Activated CD8-positive, alpha-beta memory T cell treated with anti-CD3 and anti-CD28 coated beads, Interleukin-2, amount 50 U/mL, for 1 hour (primary cell): Measurements from ENCODE around the gene IER5L.
"Not testable (repeated sequence)": the region's sequence is repeated elsewhere in the genome, so short reads cannot be mapped to it uniquely, and the experiment has no call there.

Experiments
- DNase-seq: peaks from one replicate; pipeline ENCODE4 v3.0.0-alpha.2; 2020; ENCODE audit errors: extremely low read depth

Gene IER5L

DNA sequence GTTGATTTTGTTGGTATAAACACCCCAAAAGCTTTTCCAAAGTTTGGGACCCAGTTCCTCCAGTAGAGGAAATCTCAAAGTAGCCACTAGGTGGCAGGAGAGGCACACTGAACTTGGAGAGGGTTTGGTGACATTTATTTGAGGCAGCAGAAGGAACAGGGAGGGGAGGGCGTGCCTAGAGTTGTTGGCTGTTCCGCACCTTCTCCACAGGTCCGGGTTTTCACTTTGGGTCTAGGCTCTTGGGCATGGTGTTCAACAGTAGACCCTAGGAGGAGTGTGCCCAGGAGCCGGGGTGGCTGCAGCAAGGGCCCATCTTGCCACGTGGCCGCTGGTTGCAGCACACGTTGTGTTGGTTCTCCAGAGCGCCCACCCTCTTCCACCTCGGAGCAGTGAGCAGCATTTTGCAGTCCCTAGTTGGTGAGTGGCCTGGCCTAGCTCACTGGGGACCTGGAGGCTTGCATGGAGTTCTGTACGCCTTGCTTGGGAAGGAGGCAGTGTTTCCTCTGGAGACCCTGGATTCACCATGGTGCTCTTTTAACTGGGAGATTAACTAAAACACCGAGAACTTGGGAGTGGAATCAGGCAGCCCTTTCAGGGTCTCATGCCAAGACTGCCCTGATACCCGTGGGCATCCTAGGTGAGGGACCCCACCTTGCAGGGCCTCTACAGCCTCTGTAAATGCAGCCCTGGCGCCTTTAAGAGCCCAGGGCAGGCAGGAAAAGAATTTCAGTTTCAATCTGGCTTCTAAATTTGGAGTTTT, 38.6 kb downstream of the IER5L start:
- peak; percentile 47 for DNase-seq

DNA sequence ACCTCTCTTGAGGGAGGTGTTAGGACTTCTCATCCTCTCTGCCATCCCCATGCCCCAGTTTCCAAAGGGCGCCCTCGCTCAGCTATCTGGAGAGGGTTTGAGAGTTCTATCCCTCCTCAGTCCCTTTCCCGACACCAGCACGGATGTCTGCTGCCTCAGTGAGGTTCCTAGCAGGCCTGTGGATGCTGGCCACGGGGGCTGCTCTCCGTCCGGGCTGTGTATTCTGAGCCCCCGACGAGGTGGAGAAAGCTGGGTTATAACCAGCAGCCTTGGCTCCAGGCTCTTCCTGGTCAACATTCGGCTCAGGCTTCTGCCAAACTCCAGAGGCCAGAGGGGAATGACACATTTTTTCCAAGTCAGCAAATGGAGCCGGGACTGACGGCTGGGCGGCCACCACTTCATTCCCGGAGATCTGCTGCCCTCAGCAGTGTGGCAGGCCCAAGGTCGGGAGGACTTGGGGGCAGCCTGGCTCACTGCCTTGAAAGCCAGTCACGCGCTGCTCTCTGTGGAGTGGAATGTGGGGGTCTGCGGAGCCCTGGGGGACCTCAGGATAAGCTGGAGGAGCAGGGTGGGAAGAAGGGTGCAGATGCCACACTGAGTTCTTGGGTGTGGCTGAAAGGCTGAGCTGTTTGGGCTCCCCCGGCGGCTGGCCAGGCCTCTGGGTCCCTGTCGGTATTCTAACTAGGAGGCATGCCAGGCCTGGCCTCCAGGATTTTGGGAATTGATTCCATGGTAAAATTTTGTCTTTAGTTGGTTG, 39.4 kb downstream of the IER5L start:
- DNase-seq, result no peak

DNA sequence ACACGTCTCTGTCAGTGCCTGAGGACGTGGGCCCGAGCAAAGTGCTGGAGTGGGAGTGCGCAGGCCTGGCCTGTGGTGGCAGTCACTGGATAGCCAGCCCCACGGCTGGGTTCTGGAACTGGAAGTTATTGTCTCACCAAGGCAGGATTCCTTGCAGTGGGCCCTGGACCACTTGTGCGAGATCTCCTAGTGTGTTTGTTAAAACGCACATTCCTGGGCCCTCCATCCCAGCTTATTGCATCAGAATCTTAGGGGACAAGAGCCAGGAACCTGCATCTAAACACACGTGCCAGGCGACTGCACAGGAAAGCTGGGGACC, 40.0 kb downstream of the IER5L start:
- DNase-seq, result no peak

DNA sequence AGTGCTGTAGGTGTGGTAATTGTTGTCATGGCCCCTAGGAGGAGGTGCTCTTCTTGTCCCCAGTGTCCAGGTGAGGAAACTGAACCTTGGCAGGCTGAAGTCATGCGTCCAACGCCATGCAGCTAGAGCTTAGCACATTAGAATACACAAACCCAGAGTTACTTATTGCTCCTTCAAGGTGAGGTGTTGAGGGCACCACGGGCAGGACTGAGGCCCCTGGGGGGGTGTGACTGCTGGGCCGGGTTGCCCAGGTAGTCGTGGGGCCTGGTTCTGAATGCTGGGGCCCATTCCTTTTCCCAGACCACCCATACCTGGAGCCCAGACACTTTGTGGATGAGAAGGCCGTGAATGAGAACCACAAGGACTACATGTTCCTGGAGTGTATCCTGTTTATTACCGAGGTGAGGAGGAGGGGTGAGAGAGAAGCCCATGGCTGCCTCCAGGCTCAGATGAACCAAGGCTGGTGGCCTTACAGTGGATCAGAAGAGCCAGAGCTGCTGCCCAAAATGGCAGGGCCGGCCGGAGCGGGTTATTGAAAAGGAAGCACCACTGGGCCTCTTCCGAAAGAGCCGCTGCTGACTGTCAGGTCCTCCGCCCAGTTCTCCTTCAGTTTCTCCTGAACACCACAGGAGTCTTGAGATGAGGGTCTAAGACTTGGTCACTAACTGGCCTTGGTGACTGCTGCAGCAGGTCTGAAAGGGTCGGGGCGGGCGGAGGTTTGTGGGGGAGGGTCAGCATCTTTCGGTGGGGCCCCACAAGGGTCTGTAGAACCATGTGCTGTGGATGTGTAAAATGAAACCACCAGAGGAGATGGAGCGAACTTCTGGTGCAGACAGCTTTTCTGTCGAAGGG, 40.5 kb downstream of the IER5L start:
- no peak for DNase-seq

DNA sequence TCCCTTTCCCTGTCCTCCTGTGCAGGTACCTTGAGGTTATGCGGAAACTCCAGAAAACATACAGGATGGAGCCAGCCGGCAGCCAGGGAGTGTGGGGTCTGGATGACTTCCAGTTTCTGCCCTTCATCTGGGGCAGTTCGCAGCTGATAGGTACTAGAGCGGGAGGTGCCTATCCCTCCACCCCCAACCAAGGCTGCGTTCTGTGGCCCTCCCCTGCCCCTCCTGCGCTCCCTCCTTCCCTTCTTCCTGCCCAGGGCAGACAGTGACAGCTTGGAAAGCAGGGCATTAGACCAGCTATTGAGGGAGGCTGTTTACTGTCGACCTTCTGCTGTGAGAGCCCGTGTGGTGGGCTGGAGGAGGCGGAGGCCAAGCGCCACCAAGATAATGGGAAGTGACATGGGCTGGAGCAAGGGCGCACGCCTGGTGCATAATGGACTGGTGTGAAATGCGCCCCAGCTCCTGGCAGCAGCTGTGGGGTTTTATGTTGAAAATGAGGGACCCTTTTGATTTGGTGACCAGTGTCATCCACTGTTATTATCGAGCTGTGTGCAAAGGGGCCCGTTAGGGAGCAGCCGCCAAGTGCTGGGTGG, 41.5 kb downstream of the IER5L start:
- DNase-seq, result no peak

DNA sequence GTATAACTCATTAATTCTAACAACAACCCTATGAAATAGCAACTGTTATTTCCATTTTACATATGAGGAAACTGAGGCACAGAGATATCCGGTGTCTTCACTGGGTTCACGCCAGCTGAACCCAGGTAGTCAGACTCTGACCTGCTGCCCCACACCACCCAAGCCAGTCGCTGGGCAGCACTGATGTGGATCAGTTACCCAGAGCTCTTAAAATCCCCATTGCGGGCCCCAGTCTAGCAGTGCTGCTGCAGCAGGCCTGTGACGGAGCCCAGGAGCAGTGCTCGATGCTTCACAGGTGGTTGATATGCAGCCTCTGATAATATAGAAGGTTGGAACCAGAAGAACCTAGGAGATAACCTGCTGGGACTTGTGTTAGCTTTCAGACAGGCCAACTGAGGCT, 42.6 kb downstream of the IER5L start:
- DNase-seq, result no peak

DNA sequence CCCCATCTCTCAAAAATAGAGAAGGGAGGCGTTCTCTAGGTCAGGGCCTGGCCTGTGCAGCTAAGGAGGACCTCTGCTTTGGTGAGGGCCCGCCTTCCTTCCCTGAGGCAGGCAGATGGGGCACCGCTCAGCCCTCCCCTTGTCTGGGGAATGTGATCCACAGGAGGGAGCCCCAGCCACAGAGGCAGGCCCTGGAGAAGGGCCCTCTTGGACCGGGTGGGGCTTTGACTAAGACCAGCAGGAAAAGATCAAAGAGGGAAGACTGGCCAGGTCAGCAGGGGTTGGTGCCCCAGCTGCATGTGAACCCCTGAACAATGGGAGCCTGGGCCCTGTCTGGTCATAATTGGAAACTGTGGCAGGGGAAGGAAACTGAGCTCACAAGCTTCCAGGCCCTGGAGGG, 45.0 kb downstream of the IER5L start:
- DNase-seq, result no peak

DNA sequence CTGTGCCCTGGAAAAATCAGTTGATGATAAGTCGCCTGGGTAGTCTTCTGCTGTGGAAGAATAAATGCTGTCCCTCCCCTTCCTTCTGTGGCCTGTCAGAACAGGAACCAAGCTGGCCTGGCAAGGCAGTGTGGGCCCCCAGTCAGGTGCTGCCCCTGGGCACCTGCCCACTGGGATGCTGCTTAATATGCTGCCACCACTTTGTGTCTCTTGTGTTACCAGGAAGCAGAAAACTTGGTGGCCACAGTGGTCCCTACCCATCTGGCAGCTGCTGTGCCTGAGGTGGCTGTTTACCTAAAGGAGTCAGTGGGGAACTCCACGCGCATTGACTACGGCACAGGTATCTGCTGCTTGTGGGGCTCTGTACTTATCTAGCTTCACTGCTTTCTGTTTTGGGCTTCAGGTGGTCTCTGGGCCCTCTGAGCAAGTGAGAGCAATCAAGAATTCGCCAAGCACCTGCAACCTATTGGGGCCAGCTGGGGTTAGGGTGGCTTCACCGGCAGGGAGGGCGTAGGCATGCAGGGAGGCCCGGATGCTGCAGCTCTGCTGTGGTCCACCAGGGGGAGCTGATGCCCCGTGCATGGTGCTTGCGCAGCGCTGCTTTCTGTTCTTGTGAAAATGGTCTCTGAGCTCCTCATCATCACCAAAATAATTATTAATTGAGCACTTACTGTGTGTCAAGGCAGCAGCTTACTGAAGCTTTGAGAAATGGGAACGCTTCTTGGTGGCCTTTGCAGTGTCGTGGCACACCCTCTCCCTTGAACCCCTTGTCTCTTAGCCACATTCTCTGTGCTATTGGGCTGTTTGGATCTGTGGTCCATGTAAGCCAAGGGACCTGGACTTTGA, 46.5 kb downstream of the IER5L start:
- DNase-seq, result peak; percentile 49

DNA sequence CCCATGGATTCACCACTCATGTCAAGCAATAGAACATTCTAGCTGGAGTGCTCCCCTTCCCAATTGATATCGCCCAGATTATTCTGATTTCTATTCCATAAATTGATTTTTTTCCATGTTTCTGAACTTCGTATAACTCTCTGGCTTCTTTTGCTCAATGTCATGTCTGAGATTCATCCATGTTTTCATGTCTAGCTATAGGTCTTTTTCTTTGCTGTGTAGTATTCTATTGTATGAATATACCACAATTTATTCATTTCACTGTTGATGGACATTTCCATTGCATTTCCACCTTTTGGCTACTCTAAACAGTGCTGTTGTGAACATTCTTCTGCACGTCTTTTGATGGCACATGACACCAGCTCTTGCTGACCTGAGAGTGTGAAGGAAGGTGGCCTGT, 47.3 kb downstream of the IER5L start:
- no peak for DNase-seq

DNA sequence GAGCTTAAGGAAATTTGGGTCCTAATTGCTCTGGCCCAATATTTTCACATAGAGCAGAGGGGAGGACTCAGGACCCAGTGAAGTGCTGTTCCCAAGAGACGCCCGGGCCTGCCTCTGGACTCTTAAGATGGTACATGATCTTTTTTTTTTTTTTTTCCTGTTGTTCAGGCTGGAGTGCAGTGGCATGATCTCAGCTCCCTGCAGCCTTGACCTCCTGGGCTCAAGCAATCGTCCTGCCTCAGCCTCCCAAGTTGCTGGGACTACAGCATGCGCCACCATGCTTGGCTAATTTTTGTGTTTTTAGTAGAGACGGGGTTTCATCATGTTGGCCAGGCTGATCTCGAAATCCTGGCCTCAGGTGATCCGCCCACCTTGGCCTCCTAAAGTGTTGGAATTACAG, 47.8 kb downstream of the IER5L start:
- DNase-seq, result not testable (repeated sequence)

DNA sequence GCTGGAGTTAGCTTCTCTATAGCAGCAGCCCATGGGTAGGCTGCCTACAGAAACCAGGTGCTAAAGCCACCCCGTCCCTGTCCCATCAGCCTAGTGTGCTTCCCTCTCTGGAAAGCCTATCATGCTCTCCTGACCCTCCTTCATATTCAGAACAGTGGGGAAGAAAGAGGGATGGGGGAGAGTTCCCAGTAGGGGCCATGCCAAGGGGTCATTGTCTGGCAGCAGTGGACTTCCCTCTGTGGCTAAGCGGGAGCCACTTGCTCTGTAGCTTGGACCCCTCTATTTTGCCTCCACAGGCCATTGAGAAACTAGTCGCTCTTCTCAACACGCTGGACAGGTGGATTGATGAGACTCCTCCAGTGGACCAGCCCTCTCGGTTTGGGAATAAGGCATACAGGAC, 49.4 kb downstream of the IER5L start:
- DNase-seq, result no peak

DNA sequence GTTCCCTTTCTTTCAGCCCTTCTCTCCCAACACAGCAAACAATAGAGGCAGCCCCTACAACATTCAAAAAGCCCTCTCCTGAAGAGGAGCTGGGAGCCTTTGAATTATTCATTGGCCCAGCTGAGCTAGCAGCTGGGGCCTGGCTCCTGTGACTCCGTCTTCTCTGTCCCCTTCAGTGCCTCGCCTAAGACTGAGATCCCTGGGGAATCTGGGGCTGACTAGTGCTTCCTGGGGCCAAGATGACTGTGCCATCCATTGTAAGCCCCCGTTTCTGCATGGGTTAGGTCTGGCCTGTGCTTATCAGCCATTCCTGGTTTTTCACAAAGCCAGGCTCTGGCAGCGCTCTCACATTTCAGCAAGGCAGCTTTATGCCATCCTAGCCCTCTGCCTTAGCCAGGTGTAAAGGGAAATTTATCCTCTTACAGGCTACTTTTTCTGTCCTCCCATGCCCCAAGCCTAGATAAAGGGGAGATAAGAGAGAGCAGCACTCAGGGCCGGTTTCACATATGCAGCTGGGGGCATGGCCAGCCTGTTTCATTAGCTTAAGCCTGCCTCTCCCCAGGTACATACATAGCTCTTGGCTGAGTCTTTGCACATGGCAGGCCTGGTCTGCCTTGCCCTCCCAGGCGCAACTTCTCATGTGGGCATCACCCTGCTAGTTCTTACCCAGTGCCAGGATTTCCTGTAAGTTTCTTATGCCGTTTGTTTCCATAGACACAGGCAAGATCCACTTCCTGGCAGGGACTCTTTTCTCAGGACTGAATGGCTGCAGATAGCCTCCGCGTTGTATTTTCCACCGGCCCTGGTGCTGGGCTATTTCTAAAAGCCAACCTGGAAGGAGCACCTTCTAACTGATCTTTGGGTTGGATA, 51.1 kb downstream of the IER5L start:
- DNase-seq, result no peak
